ENCODE measurements around the gene SCUBE3.

Gene SCUBE3

DNA sequence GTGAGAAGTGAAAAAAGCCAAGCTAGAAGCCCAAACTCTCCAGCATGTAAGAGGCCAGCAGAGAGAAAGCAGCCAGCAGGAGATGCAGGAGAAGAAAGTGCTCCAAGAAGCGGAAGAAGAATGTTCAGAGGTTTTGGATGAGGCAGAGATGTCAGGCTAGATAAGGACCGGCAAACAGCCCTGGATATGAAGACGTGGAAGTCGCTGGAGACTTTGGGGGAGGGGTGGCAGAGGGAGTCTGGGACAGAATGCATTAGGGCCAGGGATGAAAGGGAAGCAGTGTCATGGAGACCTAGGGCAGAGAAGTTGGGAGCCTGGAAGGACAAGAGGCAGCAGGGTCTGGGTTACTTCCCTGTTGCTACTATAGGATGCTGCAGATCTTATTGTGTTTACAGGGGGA lies 5.3 kb upstream of the SCUBE3 start:
- Histone ChIP-seq H3K27me3 (ENCODE audit: control insufficient read depth in 3 of 3, insufficient read depth in 3 of 3, low read depth in 1 of 3, low read length in 3 of 3) (peaks cover 0 to 9% (median 5%) of the 10 kb centered on the region in 3 experiments), H2BK5ac (ENCODE audit: low read length) (no peak overlapping the region), H3K4me2 (ENCODE audit: insufficient read depth, low read length, poor library complexity, severe bottlenecking) (no peak overlapping the region), H3K4ac (ENCODE audit: low read length) (no peak overlapping the region), H3K4me3 (ENCODE audit: low read length in 2 of 2) (no peak overlapping the region), H2BK120ac (ENCODE audit: low read depth, low read length) (no peak overlapping the region), H4K91ac (ENCODE audit: low read depth, low read length, poor library complexity) (no peak overlapping the region), H2AFZ (ENCODE audit: low read length) (no peak overlapping the region), H2BK15ac (ENCODE audit: low read length) (no peak overlapping the region), H3K18ac (ENCODE audit: low read length) (no peak overlapping the region), H4K8ac (ENCODE audit: low read depth, low read length) (no peak overlapping the region), H3K79me1 (ENCODE audit: low read depth, low read length) (no peaks in the 10 kb centered on the region), H3K9ac (ENCODE audit: low read depth, low read length, poor library complexity) (no peak overlapping the region), H3K36me3 (replicated peaks in 1 of 2; ENCODE audit: control insufficient read depth in 2 of 2, insufficient read depth in 2 of 2, low read length in 2 of 2) (no peaks in the 10 kb centered on the region), H3K9me3 (replicated peaks in 1 of 2; ENCODE audit: control insufficient read depth in 2 of 2, insufficient read depth in 1 of 2, low read depth in 1 of 2, low read length in 2 of 2) (no peaks in the 10 kb centered on the region), H3K27ac (replicated peaks; ENCODE audit: low read length) (no peak overlapping the region), H3K23ac (ENCODE audit: low read depth, low read length, poor library complexity) (no peak overlapping the region), H3K4me1 (ENCODE audit: control insufficient read depth in 2 of 2, insufficient read depth in 1 of 2, low read depth in 1 of 2, low read length in 2 of 2) (peaks cover 8 to 10% of the 10 kb centered on the region in 2 donors), H2BK12ac (ENCODE audit: low read length) (no peak overlapping the region), H3K14ac (ENCODE audit: low read length) (no peak overlapping the region), H2AK5ac (ENCODE audit: low read depth, low read length) (no peak overlapping the region)
- WGBS, 2 donors (ENCODE audit: extremely low coverage in 2 of 2, insufficient read length in 2 of 2, insufficient replicate concordance in 1 of 2): no CpG with 5 or more reads among the region's 4 CpGs
- no peak for DNase-seq (ENCODE audit: low spot score)

DNA sequence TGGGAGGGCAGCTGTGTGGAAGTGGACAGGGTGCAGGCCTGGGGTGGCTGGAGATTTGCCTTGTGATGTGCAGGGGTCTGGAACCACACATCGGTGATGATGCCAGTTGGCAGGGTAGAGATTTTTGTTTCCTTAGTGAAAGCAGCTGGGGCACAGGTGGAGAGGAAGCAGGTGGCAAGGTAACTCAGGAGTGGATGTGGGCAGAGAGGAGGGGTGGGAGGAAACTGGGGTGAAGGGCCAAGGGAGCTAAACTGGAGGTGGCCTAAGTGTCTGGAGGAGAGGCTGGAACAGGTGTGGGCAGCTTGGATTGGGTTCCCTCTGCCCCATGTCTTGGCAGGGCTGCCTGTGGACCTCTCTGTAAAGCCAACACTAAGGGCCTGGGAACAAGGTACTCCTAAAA lies 4.7 kb upstream of the SCUBE3 start:
- Histone ChIP-seq H3K27ac (replicated peaks; ENCODE audit: low read length) (no peak overlapping the region), H3K27me3 (ENCODE audit: control insufficient read depth in 3 of 3, insufficient read depth in 3 of 3, low read depth in 1 of 3, low read length in 3 of 3) (peaks cover 0 to 9% (median 5%) of the 10 kb centered on the region in 3 experiments), H3K4me2 (ENCODE audit: insufficient read depth, low read length, poor library complexity, severe bottlenecking) (no peak overlapping the region), H3K14ac (ENCODE audit: low read length) (no peak overlapping the region), H2BK120ac (ENCODE audit: low read depth, low read length) (no peak overlapping the region), H3K36me3 (replicated peaks in 1 of 2; ENCODE audit: control insufficient read depth in 2 of 2, insufficient read depth in 2 of 2, low read length in 2 of 2) (no peaks in the 10 kb centered on the region), H3K79me1 (ENCODE audit: low read depth, low read length) (no peaks in the 10 kb centered on the region), H2AFZ (ENCODE audit: low read length) (no peak overlapping the region), H3K4me3 (ENCODE audit: low read length in 2 of 2) (no peak overlapping the region), H3K4ac (ENCODE audit: low read length) (no peak overlapping the region), H3K4me1 (ENCODE audit: control insufficient read depth in 2 of 2, insufficient read depth in 1 of 2, low read depth in 1 of 2, low read length in 2 of 2) (peaks cover 8 to 10% of the 10 kb centered on the region in 2 donors), H2BK5ac (ENCODE audit: low read length) (no peak overlapping the region), H2AK5ac (ENCODE audit: low read depth, low read length) (peak overlapping the region; percentile 3), H2BK15ac (ENCODE audit: low read length) (no peak overlapping the region), H3K9me3 (replicated peaks in 1 of 2; ENCODE audit: control insufficient read depth in 2 of 2, insufficient read depth in 1 of 2, low read depth in 1 of 2, low read length in 2 of 2) (no peaks in the 10 kb centered on the region), H3K18ac (ENCODE audit: low read length) (no peak overlapping the region), H3K23ac (ENCODE audit: low read depth, low read length, poor library complexity) (no peak overlapping the region), H4K91ac (ENCODE audit: low read depth, low read length, poor library complexity) (no peak overlapping the region), H2BK12ac (ENCODE audit: low read length) (peak overlapping the region; percentile 24), H3K9ac (ENCODE audit: low read depth, low read length, poor library complexity) (no peak overlapping the region), H4K8ac (ENCODE audit: low read depth, low read length) (no peak overlapping the region)
- DNase-seq (ENCODE audit: low spot score): no peak
- no CpG with 5 or more reads among the region's 1 CpG for WGBS, 2 donors (ENCODE audit: extremely low coverage in 2 of 2, insufficient read length in 2 of 2, insufficient replicate concordance in 1 of 2)

DNA sequence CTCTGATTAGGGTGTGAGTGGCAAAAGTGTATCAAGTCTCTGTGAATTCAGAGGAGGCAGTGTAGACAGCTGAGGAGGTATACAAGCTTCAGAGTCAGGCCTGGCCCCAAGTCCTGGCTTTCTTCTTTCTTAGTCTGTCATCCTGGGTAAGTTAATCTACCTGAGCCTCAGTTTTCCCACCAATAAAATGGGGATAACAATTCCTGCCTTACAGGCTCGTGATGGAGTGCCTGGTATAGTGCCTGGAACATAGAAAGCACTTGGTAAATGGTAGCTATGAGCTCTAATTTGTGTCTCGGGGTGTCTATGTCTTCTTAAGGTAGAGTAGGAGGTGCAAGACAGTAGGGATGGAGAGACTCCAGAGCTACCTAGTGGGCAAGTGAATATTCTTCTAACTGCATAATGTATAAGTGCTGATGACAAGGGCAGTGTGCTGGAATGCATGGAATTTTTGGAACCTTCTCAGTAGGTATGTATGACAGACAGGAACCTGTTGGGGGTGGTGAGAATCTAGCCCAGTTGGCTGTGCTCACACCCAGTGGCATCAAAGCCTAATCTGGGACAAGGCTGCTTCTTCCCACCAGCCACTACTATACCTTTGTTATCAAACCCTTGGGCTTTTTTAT lies 4.0 kb upstream of the SCUBE3 start:
- no peak overlapping the region for H2BK12ac ChIP-seq (ENCODE audit: low read length)
- H3K4me1 ChIP-seq (ENCODE audit: control insufficient read depth in 2 of 2, insufficient read depth in 1 of 2, low read depth in 1 of 2, low read length in 2 of 2): peaks cover 8 to 10% of the 10 kb centered on the region in 2 donors
- H3K4me3 ChIP-seq (ENCODE audit: low read length in 2 of 2): no peak overlapping the region
- no peak overlapping the region for H2BK5ac ChIP-seq (ENCODE audit: low read length)
- WGBS, 2 donors (ENCODE audit: extremely low coverage in 2 of 2, insufficient read length in 2 of 2, insufficient replicate concordance in 1 of 2): no CpG with 5 or more reads among the region's 2 CpGs
- H2BK120ac ChIP-seq (ENCODE audit: low read depth, low read length): no peak overlapping the region
- H3K4me2 ChIP-seq (ENCODE audit: insufficient read depth, low read length, poor library complexity, severe bottlenecking): no peak overlapping the region
- H2AFZ ChIP-seq (ENCODE audit: low read length): no peak overlapping the region
- H3K27ac ChIP-seq (replicated peaks; ENCODE audit: low read length): no peak overlapping the region
- H2BK15ac ChIP-seq (ENCODE audit: low read length): no peak overlapping the region
- no peak overlapping the region for H4K91ac ChIP-seq (ENCODE audit: low read depth, low read length, poor library complexity)
- H3K18ac ChIP-seq (ENCODE audit: low read length): no peak overlapping the region
- H3K27me3 ChIP-seq (ENCODE audit: control insufficient read depth in 3 of 3, insufficient read depth in 3 of 3, low read depth in 1 of 3, low read length in 3 of 3): peaks cover 0 to 9% (median 5%) of the 10 kb centered on the region in 3 experiments
- no peaks in the 10 kb centered on the region for H3K36me3 ChIP-seq (replicated peaks in 1 of 2; ENCODE audit: control insufficient read depth in 2 of 2, insufficient read depth in 2 of 2, low read length in 2 of 2)
- H2AK5ac ChIP-seq (ENCODE audit: low read depth, low read length): no peak overlapping the region
- H3K79me1 ChIP-seq (ENCODE audit: low read depth, low read length): peaks cover 2% of the 10 kb centered on the region
- no peak overlapping the region for H4K8ac ChIP-seq (ENCODE audit: low read depth, low read length)
- H3K9me3 ChIP-seq (replicated peaks in 1 of 2; ENCODE audit: control insufficient read depth in 2 of 2, insufficient read depth in 1 of 2, low read depth in 1 of 2, low read length in 2 of 2): no peaks in the 10 kb centered on the region
- no peak overlapping the region for H3K4ac ChIP-seq (ENCODE audit: low read length)
- no peak overlapping the region for H3K23ac ChIP-seq (ENCODE audit: low read depth, low read length, poor library complexity)
- H3K14ac ChIP-seq (ENCODE audit: low read length): no peak overlapping the region
- no peak overlapping the region for H3K9ac ChIP-seq (ENCODE audit: low read depth, low read length, poor library complexity)
- DNase-seq (ENCODE audit: low spot score): no peak

DNA sequence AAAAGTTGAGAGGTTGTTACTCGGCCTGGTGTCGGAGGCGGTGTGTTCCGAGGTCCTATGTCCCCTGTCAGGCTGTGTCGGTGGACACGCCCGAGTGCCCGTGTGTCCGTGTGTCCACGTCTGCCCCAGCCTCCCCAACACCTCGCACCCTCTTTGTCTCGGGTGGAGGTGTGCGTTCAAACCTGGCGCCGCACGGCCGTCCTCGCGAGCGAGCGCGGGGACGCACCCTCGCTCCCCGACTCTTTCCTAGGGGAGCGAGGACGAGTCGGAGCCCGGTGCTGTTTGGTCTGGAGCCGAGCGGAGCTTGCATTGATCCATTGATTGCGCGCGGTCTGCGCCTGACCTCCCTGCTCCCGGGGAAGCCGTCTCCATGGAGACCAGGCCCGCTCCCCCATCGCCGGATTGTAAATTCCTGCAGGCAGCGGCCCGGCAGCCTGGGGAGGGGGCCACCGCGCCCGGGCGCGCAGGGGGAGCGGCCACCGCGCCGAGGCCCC lies 411 bp upstream of the SCUBE3 start:
- Histone ChIP-seq H3K27me3 (ENCODE audit: control insufficient read depth in 3 of 3, insufficient read depth in 3 of 3, low read depth in 1 of 3, low read length in 3 of 3) (peaks cover 0 to 5% (median 5%) of the 10 kb centered on the region in 3 experiments), H2BK15ac (ENCODE audit: low read length) (peak overlapping the region; percentile 72), H2BK12ac (ENCODE audit: low read length) (no peak overlapping the region), H3K9ac (ENCODE audit: low read depth, low read length, poor library complexity) (peak overlapping the region; percentile 74), H3K79me1 (ENCODE audit: low read depth, low read length) (peaks cover 6% of the 10 kb centered on the region), H3K27ac (replicated peaks; ENCODE audit: low read length) (peak overlapping the region; percentile 98), H3K4ac (ENCODE audit: low read length) (no peak overlapping the region), H4K8ac (ENCODE audit: low read depth, low read length) (no peak overlapping the region), H2AK5ac (ENCODE audit: low read depth, low read length) (peak overlapping the region; percentile 20), H3K14ac (ENCODE audit: low read length) (peak overlapping the region; percentile 3), H3K4me1 (ENCODE audit: control insufficient read depth in 2 of 2, insufficient read depth in 1 of 2, low read depth in 1 of 2, low read length in 2 of 2) (peaks cover 37 to 39% of the 10 kb centered on the region in 2 donors), H4K91ac (ENCODE audit: low read depth, low read length, poor library complexity) (no peak overlapping the region), H2BK120ac (ENCODE audit: low read depth, low read length) (peak overlapping the region; percentile 0), H3K9me3 (replicated peaks in 1 of 2; ENCODE audit: control insufficient read depth in 2 of 2, insufficient read depth in 1 of 2, low read depth in 1 of 2, low read length in 2 of 2) (no peaks in the 10 kb centered on the region), H2BK5ac (ENCODE audit: low read length) (peak overlapping the region; percentile 68), H3K23ac (ENCODE audit: low read depth, low read length, poor library complexity) (no peak overlapping the region), H3K4me3 (ENCODE audit: low read length in 2 of 2) (peak overlapping the region; percentile 74 to 93), H2AFZ (ENCODE audit: low read length) (peak overlapping the region; percentile 89), H3K36me3 (replicated peaks in 1 of 2; ENCODE audit: control insufficient read depth in 2 of 2, insufficient read depth in 2 of 2, low read length in 2 of 2) (peaks cover 0 to 5% of the 10 kb centered on the region in 2 donors), H3K18ac (ENCODE audit: low read length) (peak overlapping the region; percentile 95), H3K4me2 (ENCODE audit: insufficient read depth, low read length, poor library complexity, severe bottlenecking) (peak overlapping the region; percentile 81)
- no CpG with 5 or more reads among the region's 51 CpGs for WGBS, 2 donors (ENCODE audit: extremely low coverage in 2 of 2, insufficient read length in 2 of 2, insufficient replicate concordance in 1 of 2)
- DNase-seq (ENCODE audit: low spot score): peak; percentile 91

Measured in neuronal stem cell (in vitro differentiated cells).